ENCODE measurements around the gene SLC39A12. TPM values are rescaled to one million over a fixed set of nuclear protein-coding genes. Genes with fewer than 3 reads are reported as not detected.

SLC39A12 gene
- total RNA-seq, 4 donors from 2014 or later = not detected

DNA sequence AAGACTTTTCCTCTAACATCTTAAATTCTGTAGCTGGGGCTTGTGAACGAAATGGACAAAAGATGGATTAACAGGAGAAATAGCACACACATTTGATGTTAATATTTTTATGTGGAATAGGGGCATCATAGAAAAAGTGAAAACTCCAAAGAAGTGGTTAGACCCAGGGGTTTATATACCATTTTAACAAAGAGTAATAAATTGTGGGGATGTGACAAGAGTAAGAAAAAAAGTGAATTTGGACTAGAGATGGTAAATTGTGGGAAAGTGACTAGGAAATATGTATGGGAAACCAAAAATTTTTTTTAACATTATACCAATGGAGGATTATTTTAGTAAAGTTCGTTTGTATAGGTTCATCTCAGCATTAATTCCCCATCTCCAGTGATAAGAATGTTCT, 8.2 kb downstream of the SLC39A12 start:
- no peak for DNase-seq (ENCODE audit: extremely low spot score)
- Histone ChIP-seq H3K27me3 (no peaks in the 10 kb centered on the region), H3K4me3 (no peak overlapping the region), H3K27ac (replicated peaks in 1 of 4) (no peak overlapping the region), H3K4me1 (peaks cover 0 to 5% (median 0%) of the 10 kb centered on the region in 4 donors), H3K9me3 (no peaks in the 10 kb centered on the region), H3K36me3 (no peaks in the 10 kb centered on the region)
- intact Hi-C loops (cut with DNase I) = no loop called here
- TF ChIP-seq, protein P1, sequence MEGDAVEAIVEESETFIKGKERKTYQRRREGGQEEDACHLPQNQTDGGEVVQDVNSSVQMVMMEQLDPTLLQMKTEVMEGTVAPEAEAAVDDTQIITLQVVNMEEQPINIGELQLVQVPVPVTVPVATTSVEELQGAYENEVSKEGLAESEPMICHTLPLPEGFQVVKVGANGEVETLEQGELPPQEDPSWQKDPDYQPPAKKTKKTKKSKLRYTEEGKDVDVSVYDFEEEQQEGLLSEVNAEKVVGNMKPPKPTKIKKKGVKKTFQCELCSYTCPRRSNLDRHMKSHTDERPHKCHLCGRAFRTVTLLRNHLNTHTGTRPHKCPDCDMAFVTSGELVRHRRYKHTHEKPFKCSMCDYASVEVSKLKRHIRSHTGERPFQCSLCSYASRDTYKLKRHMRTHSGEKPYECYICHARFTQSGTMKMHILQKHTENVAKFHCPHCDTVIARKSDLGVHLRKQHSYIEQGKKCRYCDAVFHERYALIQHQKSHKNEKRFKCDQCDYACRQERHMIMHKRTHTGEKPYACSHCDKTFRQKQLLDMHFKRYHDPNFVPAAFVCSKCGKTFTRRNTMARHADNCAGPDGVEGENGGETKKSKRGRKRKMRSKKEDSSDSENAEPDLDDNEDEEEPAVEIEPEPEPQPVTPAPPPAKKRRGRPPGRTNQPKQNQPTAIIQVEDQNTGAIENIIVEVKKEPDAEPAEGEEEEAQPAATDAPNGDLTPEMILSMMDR (IDR thresholded peaks at IDR 0.05) = no peak
- TF ChIP-seq POLR2AphosphoS5 (IDR thresholded peaks at IDR 0.05) (no peak), POLR2A (IDR thresholded peaks at IDR 0.05; ENCODE audit: low read depth) (no peak), EP300 (IDR thresholded peaks at IDR 0.05) (no peak)
- 78% methylated on average over 2 of the region's 2 CpGs for WGBS

DNA sequence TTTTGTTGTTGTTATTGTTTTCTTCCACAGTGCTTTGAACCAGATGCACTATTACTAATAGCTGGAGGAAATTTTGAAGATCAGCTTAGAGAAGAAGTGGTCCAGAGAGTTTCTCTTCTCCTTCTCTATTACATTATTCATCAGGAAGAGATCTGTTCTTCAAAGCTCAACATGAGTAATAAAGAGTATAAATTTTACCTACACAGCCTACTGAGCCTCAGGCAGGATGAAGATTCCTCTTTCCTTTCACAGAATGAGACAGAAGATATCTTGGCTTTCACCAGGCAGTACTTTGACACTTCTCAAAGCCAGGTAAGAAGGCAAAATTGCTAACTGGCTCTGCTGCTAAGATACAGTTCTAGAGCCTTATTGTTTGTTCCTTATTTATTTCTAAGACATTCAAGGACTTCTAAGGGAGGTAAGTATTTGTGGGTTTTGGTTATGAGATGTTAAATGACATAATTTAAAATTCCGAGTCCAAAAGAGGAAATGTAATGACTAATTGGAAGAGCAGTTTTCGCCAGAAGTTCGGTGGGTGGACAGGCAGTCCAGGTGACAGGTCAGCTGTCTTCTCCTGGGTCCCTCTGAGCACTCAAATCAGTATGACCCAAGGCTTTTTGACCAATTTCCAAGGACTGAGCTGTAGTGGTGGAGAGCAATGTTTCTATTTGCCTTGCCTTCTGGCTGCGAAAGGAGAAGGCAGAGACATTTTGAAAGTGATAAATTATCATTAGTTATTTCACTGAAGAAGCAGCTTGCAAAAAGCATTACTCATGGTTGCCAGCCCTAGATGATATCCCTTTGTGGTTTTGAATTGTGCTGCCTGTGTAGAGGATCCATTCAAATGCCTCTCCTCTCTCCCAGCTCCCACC, 10.1 kb downstream of the SLC39A12 start:
- H3K9me3 ChIP-seq = no peaks in the 10 kb centered on the region
- no peak overlapping the region for H3K4me3 ChIP-seq
- TF ChIP-seq, protein P1 (IDR thresholded peaks at IDR 0.05) = no peak
- TF ChIP-seq POLR2A (IDR thresholded peaks at IDR 0.05; ENCODE audit: low read depth) = no peak
- no peak for TF ChIP-seq POLR2AphosphoS5 (IDR thresholded peaks at IDR 0.05)
- no peak for TF ChIP-seq EP300 (IDR thresholded peaks at IDR 0.05)
- peaks cover 0 to 5% (median 0%) of the 10 kb centered on the region in 4 donors for H3K4me1 ChIP-seq
- H3K27me3 ChIP-seq = no peaks in the 10 kb centered on the region
- 62% methylated on average over 4 of the region's 4 CpGs for WGBS
- no peaks in the 10 kb centered on the region for H3K36me3 ChIP-seq
- H3K27ac ChIP-seq (replicated peaks in 1 of 4) = no peak overlapping the region
- intact Hi-C loops (cut with DNase I) = no loop called here
- no peak for DNase-seq (ENCODE audit: extremely low spot score)

DNA sequence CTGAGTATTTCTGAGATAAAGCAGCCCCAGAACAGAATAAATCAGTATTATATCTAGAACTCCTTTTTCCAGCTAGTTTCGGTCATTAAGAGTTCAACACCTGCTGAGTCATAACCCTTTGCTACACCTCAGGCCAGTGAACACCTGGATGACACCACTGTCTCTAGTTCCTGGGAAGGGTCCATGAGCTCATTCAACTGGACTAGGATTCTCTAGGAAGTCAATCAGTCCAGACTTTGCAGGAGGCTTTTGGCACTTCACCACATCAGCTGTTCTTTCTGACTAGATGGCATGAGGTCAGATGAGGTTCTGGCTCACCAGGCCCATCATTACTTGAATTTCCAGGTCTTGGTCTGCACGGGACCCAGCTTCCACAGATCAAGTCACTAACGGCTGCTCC, 11.7 kb downstream of the SLC39A12 start:
- TF ChIP-seq POLR2AphosphoS5 (IDR thresholded peaks at IDR 0.05) (no peak), POLR2A (IDR thresholded peaks at IDR 0.05; ENCODE audit: low read depth) (no peak), EP300 (IDR thresholded peaks at IDR 0.05) (no peak)
- TF ChIP-seq, protein P1 (IDR thresholded peaks at IDR 0.05) = no peak
- Histone ChIP-seq H3K9me3 (no peaks in the 10 kb centered on the region), H3K27me3 (no peaks in the 10 kb centered on the region), H3K36me3 (no peaks in the 10 kb centered on the region), H3K4me1 (peaks cover 0 to 5% (median 0%) of the 10 kb centered on the region in 4 donors), H3K27ac (replicated peaks in 1 of 4) (no peak overlapping the region), H3K4me3 (no peak overlapping the region)
- WGBS = 94% methylated on average over 3 of the region's 3 CpGs
- intact Hi-C loops (cut with DNase I) = no loop called here
- DNase-seq (ENCODE audit: extremely low spot score) = no peak

DNA sequence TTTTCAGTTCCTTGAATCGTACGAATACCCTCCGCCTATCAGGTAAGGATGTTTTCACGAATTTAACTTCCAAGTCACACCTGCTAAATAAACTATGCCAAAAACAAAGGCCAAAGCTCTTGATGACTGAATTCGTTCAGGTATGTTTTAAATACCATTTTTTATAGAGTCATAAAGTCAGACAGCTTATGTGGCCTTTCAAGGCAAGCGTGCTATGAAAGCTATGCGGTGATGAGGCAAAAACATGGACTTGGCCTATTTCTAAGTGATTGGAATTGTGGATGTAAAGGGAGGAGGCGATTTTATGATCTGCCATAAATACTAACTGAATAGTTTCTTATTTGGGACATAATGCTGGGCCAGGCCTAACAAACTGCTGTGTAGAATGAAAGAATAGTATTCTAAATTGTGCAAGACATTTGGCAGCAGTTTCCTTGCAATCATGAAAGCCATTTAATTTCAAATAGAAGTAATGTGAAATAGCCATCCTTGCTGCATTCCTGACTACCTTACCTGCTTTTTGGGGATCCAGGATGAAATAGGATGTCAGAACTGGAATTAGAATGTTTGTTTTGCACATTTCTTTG, 14.0 kb downstream of the SLC39A12 start:
- Histone ChIP-seq H3K4me1 (peaks cover 0 to 5% (median 0%) of the 10 kb centered on the region in 4 donors), H3K27ac (replicated peaks in 1 of 4) (no peak overlapping the region), H3K36me3 (no peaks in the 10 kb centered on the region), H3K27me3 (no peaks in the 10 kb centered on the region), H3K4me3 (no peak overlapping the region), H3K9me3 (peaks cover 0 to 17% (median 6%) of the 10 kb centered on the region in 4 donors)
- DNase-seq (ENCODE audit: extremely low spot score) = no peak
- intact Hi-C loops (cut with DNase I) = no loop called here
- TF ChIP-seq EP300 (IDR thresholded peaks at IDR 0.05) (no peak), POLR2A (IDR thresholded peaks at IDR 0.05; ENCODE audit: low read depth) (no peak), POLR2AphosphoS5 (IDR thresholded peaks at IDR 0.05) (no peak)
- TF ChIP-seq, protein P1 (IDR thresholded peaks at IDR 0.05) = no peak
- WGBS = 90% methylated on average over 8 of the region's 8 CpGs
